Neural cell (in vitro differentiated cells): ENCODE results near the gene TMEM59.

Experiments
- EP300 ChIP-seq: fragments of 450-650 bp; conservative IDR thresholded peaks from 2 replicates; pipeline ENCODE4 v1.6.1; 2014; ENCODE audit warnings: antibody characterized with exemption, mild to moderate bottlenecking, moderate library complexity; ENCODE audit not compliant: poor library complexity, severe bottlenecking
- EZH2 ChIP-seq: fragments of 200-600, 300-800 bp; shearing (Covaris generic), sonication (generic); IDR thresholded peaks from 2 replicates; pipeline ENCODE4 v1.6.1; 2014; ENCODE audit warnings: antibody characterized with exemption, low read length, borderline replicate concordance, mild to moderate bottlenecking; ENCODE audit not compliant: insufficient read depth, poor library complexity, severe bottlenecking
- POLR2AphosphoS5 ChIP-seq: IDR thresholded peaks from 2 replicates; pipeline ENCODE4 v1.6.1; 2012
- RAD21 ChIP-seq: fragments of 450-650 bp; conservative IDR thresholded peaks from 2 replicates; pipeline ENCODE4 v1.6.1; 2014; ENCODE audit warnings: antibody characterized with exemption, mild to moderate bottlenecking, moderate library complexity
- SMC3 ChIP-seq: fragments of 450-650 bp; conservative IDR thresholded peaks from 2 replicates; pipeline ENCODE4 v1.6.1; 2014; ENCODE audit warnings: antibody characterized with exemption, mild to moderate bottlenecking, moderate library complexity; ENCODE audit not compliant: poor library complexity
- TAF1 ChIP-seq: IDR thresholded peaks from 2 replicates; pipeline ENCODE4 v1.6.1; 2012; ENCODE audit warnings: low read depth
- TF ChIP-seq, protein P1 (sequence below): fragments of 450-650 bp; IDR thresholded peaks from 2 replicates; pipeline ENCODE4 v1.5.1; 2014; ENCODE audit warnings: antibody characterized with exemption, mild to moderate bottlenecking, moderate library complexity; ENCODE audit not compliant: poor library complexity, severe bottlenecking
- TF ChIP-seq, protein P2 (sequence below): IDR thresholded peaks from 2 replicates; pipeline ENCODE4 v1.6.1; 2012; ENCODE audit warnings: borderline replicate concordance

GRCh38 chr1:53999920-54000319 is 53.1 kb downstream of the TMEM59 start:
- TF ChIP-seq POLR2AphosphoS5: no peak
- TF ChIP-seq SMC3: no peak
- TF ChIP-seq, protein P1, sequence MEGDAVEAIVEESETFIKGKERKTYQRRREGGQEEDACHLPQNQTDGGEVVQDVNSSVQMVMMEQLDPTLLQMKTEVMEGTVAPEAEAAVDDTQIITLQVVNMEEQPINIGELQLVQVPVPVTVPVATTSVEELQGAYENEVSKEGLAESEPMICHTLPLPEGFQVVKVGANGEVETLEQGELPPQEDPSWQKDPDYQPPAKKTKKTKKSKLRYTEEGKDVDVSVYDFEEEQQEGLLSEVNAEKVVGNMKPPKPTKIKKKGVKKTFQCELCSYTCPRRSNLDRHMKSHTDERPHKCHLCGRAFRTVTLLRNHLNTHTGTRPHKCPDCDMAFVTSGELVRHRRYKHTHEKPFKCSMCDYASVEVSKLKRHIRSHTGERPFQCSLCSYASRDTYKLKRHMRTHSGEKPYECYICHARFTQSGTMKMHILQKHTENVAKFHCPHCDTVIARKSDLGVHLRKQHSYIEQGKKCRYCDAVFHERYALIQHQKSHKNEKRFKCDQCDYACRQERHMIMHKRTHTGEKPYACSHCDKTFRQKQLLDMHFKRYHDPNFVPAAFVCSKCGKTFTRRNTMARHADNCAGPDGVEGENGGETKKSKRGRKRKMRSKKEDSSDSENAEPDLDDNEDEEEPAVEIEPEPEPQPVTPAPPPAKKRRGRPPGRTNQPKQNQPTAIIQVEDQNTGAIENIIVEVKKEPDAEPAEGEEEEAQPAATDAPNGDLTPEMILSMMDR: no peak
- TF ChIP-seq EZH2: no peak
- no peak for TF ChIP-seq EP300
- TF ChIP-seq RAD21: no peak
- TF ChIP-seq TAF1: no peak
- TF ChIP-seq, protein P2, sequence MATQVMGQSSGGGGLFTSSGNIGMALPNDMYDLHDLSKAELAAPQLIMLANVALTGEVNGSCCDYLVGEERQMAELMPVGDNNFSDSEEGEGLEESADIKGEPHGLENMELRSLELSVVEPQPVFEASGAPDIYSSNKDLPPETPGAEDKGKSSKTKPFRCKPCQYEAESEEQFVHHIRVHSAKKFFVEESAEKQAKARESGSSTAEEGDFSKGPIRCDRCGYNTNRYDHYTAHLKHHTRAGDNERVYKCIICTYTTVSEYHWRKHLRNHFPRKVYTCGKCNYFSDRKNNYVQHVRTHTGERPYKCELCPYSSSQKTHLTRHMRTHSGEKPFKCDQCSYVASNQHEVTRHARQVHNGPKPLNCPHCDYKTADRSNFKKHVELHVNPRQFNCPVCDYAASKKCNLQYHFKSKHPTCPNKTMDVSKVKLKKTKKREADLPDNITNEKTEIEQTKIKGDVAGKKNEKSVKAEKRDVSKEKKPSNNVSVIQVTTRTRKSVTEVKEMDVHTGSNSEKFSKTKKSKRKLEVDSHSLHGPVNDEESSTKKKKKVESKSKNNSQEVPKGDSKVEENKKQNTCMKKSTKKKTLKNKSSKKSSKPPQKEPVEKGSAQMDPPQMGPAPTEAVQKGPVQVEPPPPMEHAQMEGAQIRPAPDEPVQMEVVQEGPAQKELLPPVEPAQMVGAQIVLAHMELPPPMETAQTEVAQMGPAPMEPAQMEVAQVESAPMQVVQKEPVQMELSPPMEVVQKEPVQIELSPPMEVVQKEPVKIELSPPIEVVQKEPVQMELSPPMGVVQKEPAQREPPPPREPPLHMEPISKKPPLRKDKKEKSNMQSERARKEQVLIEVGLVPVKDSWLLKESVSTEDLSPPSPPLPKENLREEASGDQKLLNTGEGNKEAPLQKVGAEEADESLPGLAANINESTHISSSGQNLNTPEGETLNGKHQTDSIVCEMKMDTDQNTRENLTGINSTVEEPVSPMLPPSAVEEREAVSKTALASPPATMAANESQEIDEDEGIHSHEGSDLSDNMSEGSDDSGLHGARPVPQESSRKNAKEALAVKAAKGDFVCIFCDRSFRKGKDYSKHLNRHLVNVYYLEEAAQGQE: no peak
